HG03571 (cell line): ENCODE results near the gene AOAH.
"Not testable (repeated sequence)": the region's sequence is repeated elsewhere in the genome, so short reads cannot be mapped to it uniquely, and the experiment has no call there.

ENCODE experiments used
- ATAC-seq: cut with Tn5 transposase; IDR thresholded peaks from one replicate; pipeline ENCODE4 v1.9.1; 2021; ENCODE audit not compliant: unreplicated experiment

AOAH gene

DNA sequence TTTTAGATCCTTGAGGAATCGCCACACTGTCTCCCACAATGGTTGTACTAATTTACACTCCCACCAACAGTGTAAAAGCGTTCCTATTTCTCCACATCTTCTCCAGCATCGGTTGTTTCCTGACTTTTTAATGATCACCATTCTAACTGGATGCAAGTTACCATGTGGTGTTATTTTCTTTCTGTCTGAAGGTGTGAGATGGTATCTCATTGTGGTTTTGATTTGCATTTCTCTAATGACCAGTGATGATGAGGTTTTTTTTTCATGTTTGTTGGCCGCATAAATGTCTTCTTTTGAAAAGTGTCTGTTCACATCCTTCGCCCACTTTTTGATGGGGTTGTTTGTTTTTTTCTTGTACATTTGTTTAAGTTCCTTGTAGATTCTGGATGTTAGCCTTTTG lies 20.4 kb downstream of the AOAH start:
- not testable (repeated sequence) for ATAC-seq

GRCh38 chr7:36692456-36692855 lies 31.8 kb downstream of the AOAH start:
- peak; percentile 48 for ATAC-seq

GRCh38 chr7:36691983-36692382 lies 32.3 kb downstream of the AOAH start:
- ATAC-seq = no peak

- ATAC-seq = no peak
These were observed 33.6 kb downstream of the AOAH start for GRCh38 chr7:36690514-36691187.

- ATAC-seq = no peak
These were observed 34.3 kb downstream of the AOAH start for GRCh38 chr7:36690041-36690440.

GRCh38 chr7:36686499-36686898 lies 37.8 kb downstream of the AOAH start:
- no peak for ATAC-seq

DNA sequence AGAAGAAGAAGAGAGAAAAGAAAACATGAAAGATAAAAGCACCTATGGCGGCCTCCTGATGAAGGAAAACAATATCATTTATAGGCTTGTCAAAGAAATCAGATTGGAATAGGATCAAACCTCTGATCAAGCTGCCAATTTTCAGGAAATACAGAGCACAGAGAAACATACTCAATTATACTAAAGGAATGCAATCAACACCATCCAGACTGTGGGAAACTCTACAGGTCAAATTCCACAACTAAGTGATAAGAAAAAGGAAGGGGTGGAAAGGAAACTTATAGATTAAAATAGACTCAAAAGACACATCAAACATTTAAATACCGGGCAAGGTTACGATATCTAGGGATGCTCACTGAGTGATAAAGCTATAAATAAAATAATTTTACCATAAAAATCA lies 39.3 kb downstream of the AOAH start:
- ATAC-seq = no peak

GRCh38 chr7:36683695-36684357 lies 40.5 kb downstream of the AOAH start:
- ATAC-seq = no peak

DNA sequence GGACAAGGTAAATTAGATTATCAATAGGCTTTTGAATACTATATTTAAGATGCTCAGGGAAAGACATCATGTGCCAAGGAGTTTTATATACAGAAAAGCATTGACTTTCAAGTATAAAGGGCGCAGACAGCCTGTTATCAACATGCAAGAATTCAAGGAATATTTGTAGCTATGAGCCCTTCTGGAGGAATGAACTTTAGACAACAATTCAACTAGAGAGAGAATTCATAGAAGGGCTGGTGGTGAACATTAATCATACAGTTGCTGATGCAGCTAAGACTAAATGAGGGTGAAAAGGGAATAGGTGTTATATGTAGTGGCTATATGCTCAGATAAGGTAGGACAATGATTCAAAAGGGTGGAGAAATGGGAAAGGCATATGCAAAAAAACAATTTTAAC lies 41.2 kb downstream of the AOAH start:
- no peak for ATAC-seq

DNA sequence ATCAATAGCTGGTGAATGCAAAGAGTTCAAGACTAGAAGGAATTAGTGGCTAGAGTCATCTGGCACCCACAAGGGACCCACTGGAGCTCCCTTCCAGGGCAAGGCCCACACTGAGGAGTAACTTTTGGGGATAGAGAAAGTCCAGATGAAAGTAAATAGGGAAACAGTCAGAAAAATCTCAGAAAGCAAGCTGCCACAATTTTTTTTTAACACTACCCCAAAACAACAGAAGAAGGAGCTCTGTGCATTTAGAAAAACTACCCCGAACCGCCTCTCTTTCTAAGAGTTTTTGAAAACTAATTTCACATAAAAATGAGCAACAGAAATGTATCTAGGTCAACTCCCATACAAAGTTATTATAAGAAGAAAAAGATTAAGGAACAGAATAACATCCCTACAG lies 42.2 kb downstream of the AOAH start:
- no peak for ATAC-seq

- ATAC-seq = no peak
These were observed 46.4 kb downstream of the AOAH start for GRCh38 chr7:36677769-36678437.

GRCh38 chr7:36673703-36674102 lies 50.6 kb downstream of the AOAH start:
- ATAC-seq = no peak

- no peak for ATAC-seq
These were observed 52.9 kb downstream of the AOAH start for GRCh38 chr7:36671432-36671829.

GRCh38 chr7:36670585-36671431 lies 53.5 kb downstream of the AOAH start:
- ATAC-seq = peak; percentile 64

- ATAC-seq = no peak
These were observed 55.5 kb downstream of the AOAH start for GRCh38 chr7:36668750-36669149.

GRCh38 chr7:36668080-36668479 lies 56.2 kb downstream of the AOAH start:
- ATAC-seq = no peak

- no peak for ATAC-seq
These were observed 57.1 kb downstream of the AOAH start for GRCh38 chr7:36667007-36667745.

DNA sequence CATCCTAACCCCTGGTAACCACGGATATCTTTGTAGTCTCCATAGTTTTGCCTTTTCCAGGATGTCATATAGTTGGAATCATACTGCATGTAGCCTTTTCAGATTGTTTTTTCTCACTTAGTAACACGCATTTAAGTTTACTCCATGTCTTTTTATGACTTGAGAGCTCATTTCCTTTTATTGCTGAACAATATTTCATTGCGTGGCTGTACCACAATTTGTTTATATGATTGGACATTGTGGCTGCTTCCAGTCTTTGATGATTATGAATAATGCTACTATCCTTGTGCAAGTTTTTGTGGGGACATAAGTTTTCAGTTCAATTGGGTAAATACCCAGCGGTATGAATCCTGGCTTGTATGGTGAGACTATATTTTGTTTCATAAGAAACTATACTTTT lies 60.8 kb downstream of the AOAH start:
- ATAC-seq = no peak

- no peak for ATAC-seq
These were observed 63.0 kb downstream of the AOAH start for GRCh38 chr7:36661135-36661840.
